ENCODE measurements around the gene PTPRT.

PTPRT gene

DNA sequence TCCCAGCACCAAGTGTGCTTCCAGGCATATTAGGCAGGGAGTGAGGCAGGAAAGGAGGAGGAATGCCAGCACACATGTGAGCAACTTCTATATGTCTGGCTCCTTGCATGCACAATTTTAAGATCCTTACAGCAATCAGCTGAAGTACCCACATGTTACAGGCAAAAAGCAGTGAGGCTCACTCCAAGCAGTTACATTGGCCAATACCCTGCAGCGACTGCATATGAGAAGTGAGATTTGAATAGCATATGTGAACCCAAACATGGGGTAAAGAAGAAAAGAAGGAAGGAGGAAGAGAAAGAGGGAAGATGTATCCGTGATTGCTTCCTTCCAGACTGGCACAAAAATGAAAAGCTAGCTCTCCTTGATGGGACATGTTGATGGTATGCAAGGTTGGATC lies 193.6 kb downstream of the PTPRT start:
- TF ChIP-seq CTCF (conservative IDR thresholded peaks at IDR 0.05; ENCODE audit: low read length): no peak
- no peak for DNase-seq (ENCODE audit: low read depth)
- H3K4me3 ChIP-seq (ENCODE audit: low read length): no peak overlapping the region

DNA sequence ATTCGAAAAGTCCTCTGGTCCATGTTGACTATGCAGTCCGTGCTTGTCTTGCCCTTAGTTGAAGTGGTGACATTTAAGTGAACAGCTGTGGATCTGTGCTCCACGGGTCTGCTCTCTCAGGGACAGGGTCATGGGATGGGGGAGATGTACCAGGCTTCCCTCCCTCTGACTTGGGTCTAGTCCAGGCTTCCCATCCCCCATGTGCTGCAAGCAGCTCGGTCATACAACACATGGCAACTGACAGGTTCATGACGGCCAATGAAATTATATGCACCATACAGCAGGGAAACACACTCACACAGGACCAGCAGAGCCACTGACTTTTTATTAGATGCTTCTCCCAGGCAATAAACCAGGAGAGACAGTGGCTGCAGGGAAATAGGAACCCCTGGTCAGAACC lies 201.4 kb downstream of the PTPRT start:
- no peak for TF ChIP-seq CTCF (conservative IDR thresholded peaks at IDR 0.05; ENCODE audit: low read length)
- no peak for DNase-seq (ENCODE audit: low read depth)
- H3K4me3 ChIP-seq (ENCODE audit: low read length): no peak overlapping the region

DNA sequence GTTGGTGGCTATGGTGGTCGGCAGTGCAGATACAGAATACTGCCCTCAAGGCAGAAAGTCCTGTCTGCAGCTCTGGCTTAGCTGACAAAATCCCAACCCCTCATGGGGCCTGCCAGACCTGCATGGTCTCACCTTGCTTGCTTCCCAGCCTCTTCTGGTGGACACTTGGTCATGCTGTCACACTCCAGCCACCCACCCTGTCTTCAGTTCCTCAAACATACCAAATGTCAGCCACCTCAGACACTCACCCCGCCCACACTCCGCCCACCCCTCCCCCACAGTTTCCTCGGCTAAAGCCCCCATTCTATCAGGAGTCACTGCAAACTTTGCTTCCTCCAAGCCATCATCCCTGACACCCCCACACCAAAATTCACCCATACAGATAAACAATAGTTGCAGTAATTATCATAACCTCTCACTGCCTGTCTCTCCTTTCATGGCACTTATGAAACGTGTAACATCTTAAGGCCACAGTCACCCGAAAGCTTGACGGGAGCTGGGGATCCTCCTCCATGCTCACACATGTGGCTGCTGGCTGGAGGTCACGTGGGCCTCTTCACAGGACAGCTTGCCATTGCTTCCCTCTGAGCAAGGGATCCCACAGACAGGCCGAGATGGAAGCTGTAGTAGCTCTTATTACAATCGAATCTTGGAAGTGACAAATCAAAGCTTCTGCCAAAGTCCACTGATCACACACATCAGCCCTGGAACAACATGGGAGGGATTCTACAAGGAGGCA lies 202.2 kb downstream of the PTPRT start:
- H3K4me3 ChIP-seq (ENCODE audit: low read length): no peak overlapping the region
- TF ChIP-seq CTCF (conservative IDR thresholded peaks at IDR 0.05; ENCODE audit: low read length): no peak
- DNase-seq (ENCODE audit: low read depth): no peak

GRCh38 chr20:42986143-42986773 lies 203.4 kb downstream of the PTPRT start:
- no peak for TF ChIP-seq CTCF (conservative IDR thresholded peaks at IDR 0.05; ENCODE audit: low read length)
- DNase-seq (ENCODE audit: low read depth): no peak

GRCh38 chr20:42985628-42986027 lies 204.1 kb downstream of the PTPRT start:
- no peak for DNase-seq (ENCODE audit: low read depth)
- no peak for TF ChIP-seq CTCF (conservative IDR thresholded peaks at IDR 0.05; ENCODE audit: low read length)
- no peak overlapping the region for H3K4me3 ChIP-seq (ENCODE audit: low read length)

More at GRCh38 chr20:42986143-42986773, 203.4 kb downstream of the PTPRT start:
- H3K4me3 ChIP-seq (ENCODE audit: low read length): no peak overlapping the region

DNA sequence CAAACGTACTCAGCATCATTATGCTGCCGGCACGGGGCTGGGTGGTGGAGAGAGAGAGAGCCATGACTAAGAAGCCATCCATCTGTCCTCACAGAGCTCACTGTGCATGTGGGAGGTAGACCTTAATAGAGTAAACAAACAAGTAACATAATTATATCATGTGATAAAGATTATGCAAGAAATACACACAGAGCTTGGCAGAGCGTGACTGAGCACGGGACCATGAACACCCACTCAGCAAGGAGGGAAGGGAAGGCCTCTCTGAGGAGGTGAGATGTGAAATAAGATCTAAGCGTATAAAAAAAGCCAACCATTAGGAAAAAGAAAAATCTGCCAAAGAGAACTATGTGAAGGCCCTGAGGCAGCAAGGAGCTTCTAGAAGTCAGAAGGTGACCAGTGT lies 207.5 kb downstream of the PTPRT start:
- H3K4me3 ChIP-seq (ENCODE audit: low read length): no peak overlapping the region
- no peak for DNase-seq (ENCODE audit: low read depth)
- no peak for TF ChIP-seq CTCF (conservative IDR thresholded peaks at IDR 0.05; ENCODE audit: low read length)

- no peak overlapping the region for H3K4me3 ChIP-seq (ENCODE audit: low read length)
- TF ChIP-seq CTCF (conservative IDR thresholded peaks at IDR 0.05; ENCODE audit: low read length): no peak
- no peak for DNase-seq (ENCODE audit: low read depth)
Observed at GRCh38 chr20:42981253-42981652, 208.5 kb downstream of the PTPRT start.

All from AG10803 (cell line).